Superior temporal gyrus (tissue), 1 donor: ENCODE results near the gene SPATA45.

Experiments used
- DNase-seq: peaks from one replicate; pipeline ENCODE4 v3.0.0-alpha.2; 2016; ENCODE audit errors: extremely low spot score

Gene SPATA45

GRCh38 chr1:212780759-212781158, 66.7 kb downstream of the SPATA45 start:
- DNase-seq, result no peak
